ENCODE results near the gene SLC9B1.

The SLC9B1 gene

GRCh38 chr4:103046416-103047290 lies 27.1 kb upstream of the SLC9B1 start:
- Histone ChIP-seq H3K4me3 (ENCODE audit: low read length) (no peak overlapping the region), H3K79me2 (ENCODE audit: low read length) (no peaks in the 10 kb centered on the region), H3K4me1 (ENCODE audit: low read length) (peaks cover 10% of the 10 kb centered on the region), H4K20me1 (ENCODE audit: insufficient read depth, low read length) (peaks cover 9% of the 10 kb centered on the region; the same call in 1 of the 2 replicates), H3K9ac (ENCODE audit: low read length) (no peak overlapping the region), H3K9me3 (ENCODE audit: insufficient read depth, low read length) (no peaks in the 10 kb centered on the region), H3K36me3 (replicated peaks; ENCODE audit: low read depth, low read length) (peaks cover 30% of the 10 kb centered on the region), H3K27ac (ENCODE audit: low read length) (no peak overlapping the region), H2AFZ (ENCODE audit: low read depth, low read length) (no peak overlapping the region), H3K27me3 (ENCODE audit: low read depth, low read length) (no peaks in the 10 kb centered on the region), H3K4me2 (ENCODE audit: low read length) (no peak overlapping the region)
- no peak for TF ChIP-seq EZH2phosphoT487 (IDR thresholded peaks at IDR 0.05; ENCODE audit: low read depth)
- TF ChIP-seq, protein P1, sequence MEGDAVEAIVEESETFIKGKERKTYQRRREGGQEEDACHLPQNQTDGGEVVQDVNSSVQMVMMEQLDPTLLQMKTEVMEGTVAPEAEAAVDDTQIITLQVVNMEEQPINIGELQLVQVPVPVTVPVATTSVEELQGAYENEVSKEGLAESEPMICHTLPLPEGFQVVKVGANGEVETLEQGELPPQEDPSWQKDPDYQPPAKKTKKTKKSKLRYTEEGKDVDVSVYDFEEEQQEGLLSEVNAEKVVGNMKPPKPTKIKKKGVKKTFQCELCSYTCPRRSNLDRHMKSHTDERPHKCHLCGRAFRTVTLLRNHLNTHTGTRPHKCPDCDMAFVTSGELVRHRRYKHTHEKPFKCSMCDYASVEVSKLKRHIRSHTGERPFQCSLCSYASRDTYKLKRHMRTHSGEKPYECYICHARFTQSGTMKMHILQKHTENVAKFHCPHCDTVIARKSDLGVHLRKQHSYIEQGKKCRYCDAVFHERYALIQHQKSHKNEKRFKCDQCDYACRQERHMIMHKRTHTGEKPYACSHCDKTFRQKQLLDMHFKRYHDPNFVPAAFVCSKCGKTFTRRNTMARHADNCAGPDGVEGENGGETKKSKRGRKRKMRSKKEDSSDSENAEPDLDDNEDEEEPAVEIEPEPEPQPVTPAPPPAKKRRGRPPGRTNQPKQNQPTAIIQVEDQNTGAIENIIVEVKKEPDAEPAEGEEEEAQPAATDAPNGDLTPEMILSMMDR (IDR thresholded peaks at IDR 0.05; ENCODE audit: low read depth, low read length), result peak; percentile 78

DNA sequence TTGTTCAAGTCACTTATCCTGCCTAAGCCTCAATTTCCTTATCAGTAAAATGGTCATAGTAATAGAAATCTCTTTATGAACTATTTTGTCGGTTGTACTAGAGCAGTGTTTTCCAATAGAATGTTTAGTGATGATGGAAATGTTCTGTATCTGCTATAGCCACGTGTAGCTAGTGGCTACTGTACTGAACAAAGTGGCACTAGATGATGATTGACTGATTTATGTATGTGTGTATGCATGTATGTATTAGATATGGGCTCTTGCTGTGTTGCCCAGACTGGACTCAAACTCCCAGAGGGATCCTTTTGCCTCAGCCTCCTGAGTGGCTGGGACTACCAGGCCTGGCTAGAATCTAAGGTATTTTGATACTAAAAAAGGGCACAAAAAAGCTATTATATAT lies 24.7 kb upstream of the SLC9B1 start:
- no peaks in the 10 kb centered on the region for H3K4me1 ChIP-seq (ENCODE audit: low read length)
- H3K79me2 ChIP-seq (ENCODE audit: low read length), result no peaks in the 10 kb centered on the region
- no peak for TF ChIP-seq EZH2phosphoT487 (IDR thresholded peaks at IDR 0.05; ENCODE audit: low read depth)
- TF ChIP-seq, protein P1 (IDR thresholded peaks at IDR 0.05; ENCODE audit: low read depth, low read length), result no peak
- H3K4me2 ChIP-seq (ENCODE audit: low read length), result no peak overlapping the region
- H3K36me3 ChIP-seq (replicated peaks; ENCODE audit: low read depth, low read length), result peaks cover 28% of the 10 kb centered on the region
- no peak overlapping the region for H3K4me3 ChIP-seq (ENCODE audit: low read length)
- no peak overlapping the region for H3K27ac ChIP-seq (ENCODE audit: low read length)
- no peak overlapping the region for H3K9ac ChIP-seq (ENCODE audit: low read length)
- H3K9me3 ChIP-seq (ENCODE audit: insufficient read depth, low read length), result no peaks in the 10 kb centered on the region
- 0 out of 2 replicates have a peak, but pooled peaks cover 3% of the 10 kb centered on the region for H4K20me1 ChIP-seq (ENCODE audit: insufficient read depth, low read length)
- no peaks in the 10 kb centered on the region for H3K27me3 ChIP-seq (ENCODE audit: low read depth, low read length)
- no peak overlapping the region for H2AFZ ChIP-seq (ENCODE audit: low read depth, low read length)

- H3K4me2 ChIP-seq (ENCODE audit: low read length), result no peak overlapping the region
- H3K4me3 ChIP-seq (ENCODE audit: low read length), result no peak overlapping the region
- no peaks in the 10 kb centered on the region for H4K20me1 ChIP-seq (ENCODE audit: insufficient read depth, low read length)
- H3K79me2 ChIP-seq (ENCODE audit: low read length), result no peaks in the 10 kb centered on the region
- no peak overlapping the region for H3K27ac ChIP-seq (ENCODE audit: low read length)
- TF ChIP-seq, protein P1 (IDR thresholded peaks at IDR 0.05; ENCODE audit: low read depth, low read length), result no peak
- no peaks in the 10 kb centered on the region for H3K27me3 ChIP-seq (ENCODE audit: low read depth, low read length)
- no peak overlapping the region for H2AFZ ChIP-seq (ENCODE audit: low read depth, low read length)
- H3K9me3 ChIP-seq (ENCODE audit: insufficient read depth, low read length), result no peaks in the 10 kb centered on the region
- H3K4me1 ChIP-seq (ENCODE audit: low read length), result no peaks in the 10 kb centered on the region
- H3K9ac ChIP-seq (ENCODE audit: low read length), result no peak overlapping the region
- H3K36me3 ChIP-seq (replicated peaks; ENCODE audit: low read depth, low read length), result peaks cover 12% of the 10 kb centered on the region
Measured at GRCh38 chr4:103036169-103036568, 16.7 kb upstream of the SLC9B1 start.

GRCh38 chr4:103032574-103032973 lies 13.1 kb upstream of the SLC9B1 start:
- peaks cover 24% of the 10 kb centered on the region for H3K36me3 ChIP-seq (replicated peaks; ENCODE audit: low read depth, low read length)
- H3K4me3 ChIP-seq (ENCODE audit: low read length), result no peak overlapping the region

More at GRCh38 chr4:103032574-103032973, 13.1 kb upstream of the SLC9B1 start:
- Histone ChIP-seq H3K4me2 (ENCODE audit: low read length) (no peak overlapping the region), H3K9me3 (ENCODE audit: insufficient read depth, low read length) (no peaks in the 10 kb centered on the region), H2AFZ (ENCODE audit: low read depth, low read length) (no peak overlapping the region), H3K4me1 (ENCODE audit: low read length) (no peaks in the 10 kb centered on the region), H3K27me3 (ENCODE audit: low read depth, low read length) (no peaks in the 10 kb centered on the region), H3K9ac (ENCODE audit: low read length) (no peak overlapping the region), H3K79me2 (ENCODE audit: low read length) (no peaks in the 10 kb centered on the region), H4K20me1 (ENCODE audit: insufficient read depth, low read length) (no peaks in the 10 kb centered on the region), H3K27ac (ENCODE audit: low read length) (no peak overlapping the region)
- no peak for TF ChIP-seq EZH2phosphoT487 (IDR thresholded peaks at IDR 0.05; ENCODE audit: low read depth)
- TF ChIP-seq, protein P1 (IDR thresholded peaks at IDR 0.05; ENCODE audit: low read depth, low read length), result peak; percentile 55
